Measurements from ENCODE around the gene MSMP. TPM values are rescaled to one million over a fixed set of nuclear protein-coding genes. Genes with fewer than 3 reads are reported as not detected.

The MSMP gene
- total and polyA plus RNA-seq, 2 donors (not counting 3 experiments of a cell fraction or from before 2014, with no cell fraction given): 18.8 to 29.0 TPM

- TF ChIP-seq FOS (IDR thresholded peaks at IDR 0.05; ENCODE audit: borderline replicate concordance, insufficient read depth, low read length) (no peak), POLR2AphosphoS5 (IDR thresholded peaks at IDR 0.05; ENCODE audit: insufficient read depth, low read depth, low read length) (no peak), JUN (IDR thresholded peaks at IDR 0.05; ENCODE audit: borderline replicate concordance, insufficient read depth, insufficient read length, low read depth) (no peak), POLR2A (IDR thresholded peaks at IDR 0.05; ENCODE audit: low read depth, low read length) (no peak), MYC (IDR thresholded peaks at IDR 0.05; ENCODE audit: low read depth, low read length) (no peak), EZH2 (IDR thresholded peaks at IDR 0.05; ENCODE audit: borderline replicate concordance, low read depth, low read length, severe bottlenecking) (no peak), CTCF (IDR thresholded peaks at IDR 0.05; ENCODE audit: extremely low read depth in 1 of 2, insufficient read depth in 1 of 2, low read depth in 1 of 2, low read length in 2 of 2) (no peak), MAX (IDR thresholded peaks at IDR 0.05; ENCODE audit: insufficient read depth, insufficient read length) (no peak), GATA2 (IDR thresholded peaks at IDR 0.05; ENCODE audit: insufficient read depth, insufficient read length, low read depth, low read length) (no peak)
- Histone ChIP-seq H3K27me3 (ENCODE audit: control insufficient read depth in 2 of 2, insufficient read depth in 2 of 2, low read length in 2 of 2) (no peaks in the 10 kb centered on the region), H3K4me2 (ENCODE audit: insufficient read depth, low read length) (peak overlapping the region; percentile 98), H2AFZ (ENCODE audit: low read depth, low read length) (no peak overlapping the region), H3K9ac (replicated peaks; ENCODE audit: extremely low read depth, insufficient read depth, low read length) (peak overlapping the region; percentile 32), H3K79me2 (ENCODE audit: control insufficient read depth, insufficient read depth, low read length) (peaks cover 81% of the 10 kb centered on the region), H3K36me3 (ENCODE audit: control insufficient read depth in 2 of 2, extremely low read depth in 1 of 2, insufficient read depth in 2 of 2, low read length in 2 of 2) (peaks cover 22 to 29% of the 10 kb centered on the region in 2 experiments), H3K27ac (ENCODE audit: insufficient read depth, low read depth, low read length) (no peak overlapping the region), H3K9me1 (replicated peaks; ENCODE audit: control insufficient read depth, extremely low read depth, insufficient read depth, low read length) (no peaks in the 10 kb centered on the region), H3K9me3 (replicated peaks; ENCODE audit: control insufficient read depth, insufficient read depth, low read length) (no peaks in the 10 kb centered on the region), H3K4me3 (replicated peaks in 1 of 3; ENCODE audit: insufficient read depth in 1 of 3, low read depth in 1 of 3, low read length in 3 of 3) (peak overlapping the region; percentile 19 to 99 (median 87)), H4K20me1 (replicated peaks; ENCODE audit: control insufficient read depth, extremely low read depth, insufficient read depth, low read length) (no peaks in the 10 kb centered on the region), H3K4me1 (ENCODE audit: control insufficient read depth, extremely low read depth, insufficient read depth, low read length) (peaks cover 41% of the 10 kb centered on the region)
- intact Hi-C loops (cut with micrococcal nuclease): loop anchor here (1.0 kb wide), 1 partner anchor 9 kb away; no protein-coding TSS in a partner anchor
- BruUV-seq (replicated peaks): no TSS peak
- ChIA-PET POLR2A (no interaction called here), CTCF (interaction anchor here (0.6 to 7.2 kb wide), 9 partner anchors 9 to 137 kb away, joined by 4 to 86 read pairs (median 6); partner anchors contain the start of gene MSMP)
- no peak for DNase-seq (ENCODE audit: low read depth, low spot score)
- dilution Hi-C loops (cut with MboI; ENCODE audit: extremely low pct_ligation_motif_present, low sequenced_read_pairs): no loop called here
- FAIRE-seq: no peak
Measured at GRCh38 chr9:35745569-35745968, 8.5 kb downstream of the MSMP start.
